Stimulated activated CD4-positive, alpha-beta T cell treated with anti-CD3 and anti-CD28 coated beads, Interleukin-4, amount 100 ng/mL, for 48 hours (primary cell): ENCODE measurements around the gene TLE7.

Experiments
- DNase-seq, 2 donors: peaks; one replicate each; pipeline ENCODE4 v3.0.0-alpha.2; 2020; ENCODE audit warnings: low read depth in 2 of 2

TLE7 gene

DNA sequence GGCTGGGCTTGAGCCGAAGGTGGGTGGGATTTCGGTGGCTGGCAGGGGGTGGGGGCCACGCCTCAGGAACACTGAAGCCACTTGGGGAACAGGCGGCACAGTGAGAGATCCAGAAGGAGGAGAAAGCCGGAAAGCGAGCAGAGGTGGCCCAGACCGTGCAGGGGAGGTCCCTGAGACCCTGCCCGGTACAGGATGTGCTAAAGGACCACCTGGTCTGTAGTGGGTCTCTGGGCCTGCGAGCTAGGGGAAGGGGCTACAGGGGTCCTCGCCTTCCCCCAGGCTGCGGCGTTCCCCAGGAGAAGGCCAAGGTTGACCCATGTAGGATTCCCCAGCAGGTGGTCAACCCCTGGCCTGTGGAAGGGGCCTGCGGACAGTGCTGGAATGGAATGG lies at the start of gene TLE7:
TSS of gene TLE7 (minus strand) at position 4 of the 390 bp plus-strand sequence. CDS start 8,730 bp downstream, outside the sequence.
- DNase-seq, result no peak

- DNase-seq, result no peak
Measured at GRCh38 chr16:71491054-71491453, 49.2 kb upstream of the TLE7 start.

DNA sequence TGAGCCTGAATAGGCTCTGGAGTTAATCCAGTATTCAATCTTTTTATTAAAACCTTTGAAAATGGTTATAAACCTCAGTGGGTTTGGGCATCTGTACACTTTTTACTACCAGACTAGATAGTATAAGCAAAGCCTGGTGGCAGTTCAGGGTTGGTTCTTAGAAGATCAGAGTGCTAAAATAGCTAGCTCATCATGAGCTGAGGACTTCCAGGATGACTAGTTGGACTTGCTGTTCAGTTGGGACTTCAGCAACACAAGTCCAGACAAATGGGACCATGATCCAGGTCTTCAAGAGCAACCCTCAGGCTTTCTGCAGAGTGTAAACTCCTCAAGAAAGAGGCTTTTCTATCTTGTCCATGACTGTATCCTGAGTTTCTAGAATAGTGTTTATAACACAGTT lies 48.5 kb upstream of the TLE7 start:
- no peak for DNase-seq

GRCh38 chr16:71489122-71489521 lies 47.3 kb upstream of the TLE7 start, which contains the start of gene ZNF19:
ZNF19 (minus strand) TSS chr16:71489324; CDS start chr16:71482114, 7,210 bp downstream.
- no peak for DNase-seq

DNA sequence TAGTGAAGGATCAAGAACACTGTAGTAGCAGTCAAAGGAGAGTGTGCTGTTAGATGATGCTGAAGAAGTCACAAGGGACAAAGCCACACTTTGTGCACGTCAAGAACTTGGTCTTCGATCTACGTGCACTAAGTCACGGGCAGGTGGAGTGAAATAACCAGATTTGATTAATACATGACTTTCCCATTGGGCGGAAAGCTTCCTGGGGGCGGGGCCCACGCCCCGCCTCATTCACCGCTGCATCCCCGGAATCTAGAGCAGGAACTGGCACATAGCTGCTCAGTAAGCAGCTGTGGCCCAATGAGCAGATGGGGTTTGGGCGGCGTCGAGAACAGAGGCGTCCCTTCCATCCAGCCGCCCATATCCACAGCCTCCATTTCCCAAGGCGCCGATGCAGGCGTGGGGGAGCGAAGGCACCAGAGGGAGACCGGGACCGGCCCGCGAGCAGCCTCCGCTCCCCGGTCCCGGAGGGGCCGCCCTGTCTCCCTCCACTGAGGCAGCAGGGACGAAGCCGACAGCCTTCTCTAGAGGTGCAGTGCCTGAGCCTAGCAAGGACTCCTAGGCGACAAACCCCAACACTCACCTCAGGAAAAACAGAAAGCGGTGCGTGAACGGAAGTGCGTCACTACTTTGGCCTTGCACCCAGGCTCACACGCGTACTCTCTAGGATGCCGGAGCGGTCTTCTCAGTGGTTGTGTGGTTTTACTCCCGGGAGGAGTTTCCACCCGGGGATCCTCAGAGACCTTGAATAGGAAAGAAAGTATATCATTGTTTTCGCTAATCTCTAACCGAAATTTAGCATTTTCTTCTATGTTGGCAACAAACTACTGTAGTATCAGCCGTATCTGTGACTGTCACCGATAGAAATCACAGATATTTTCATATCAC lies 42.4 kb upstream of the TLE7 start:
- peak; percentile 51 to 74 for DNase-seq

DNA sequence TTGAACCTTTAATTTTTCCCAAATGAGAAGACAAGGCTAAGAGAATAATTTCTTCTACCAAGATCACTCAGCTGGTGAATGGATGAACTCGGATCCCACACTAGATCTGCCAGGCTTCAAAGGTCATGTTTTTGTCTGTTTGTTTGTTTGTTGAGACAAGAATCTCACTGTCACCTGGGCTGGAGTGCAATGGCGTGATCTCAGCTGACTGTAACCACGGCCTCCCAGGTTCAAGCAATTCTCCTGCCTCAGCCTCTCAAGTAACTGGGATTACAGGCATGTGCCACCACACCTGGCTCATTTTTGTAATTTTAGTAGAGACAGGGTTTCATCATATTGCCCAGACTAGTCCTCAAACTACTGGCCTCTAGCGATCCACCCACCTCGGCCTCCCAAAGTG lies 40.7 kb upstream of the TLE7 start:
- no peak for DNase-seq

DNA sequence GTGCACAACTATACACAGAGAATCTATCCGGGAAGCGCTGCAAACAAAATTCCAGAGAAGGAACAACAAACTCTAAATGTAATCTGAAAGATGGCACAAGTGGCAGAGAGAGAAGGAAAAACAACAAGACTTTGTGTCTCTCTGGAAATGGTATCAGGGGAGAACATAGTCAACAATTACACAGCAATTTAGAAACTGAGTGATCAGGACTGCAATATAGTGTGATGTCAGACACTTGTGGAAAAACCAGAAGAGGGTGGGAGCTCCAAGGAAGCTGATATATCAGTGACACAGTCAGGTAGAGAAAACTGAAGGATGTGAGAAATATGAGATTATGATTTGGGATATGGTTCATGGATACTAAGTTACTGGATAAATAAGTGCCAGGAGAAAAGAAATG lies 39.1 kb upstream of the TLE7 start:
- no peak for DNase-seq

DNA sequence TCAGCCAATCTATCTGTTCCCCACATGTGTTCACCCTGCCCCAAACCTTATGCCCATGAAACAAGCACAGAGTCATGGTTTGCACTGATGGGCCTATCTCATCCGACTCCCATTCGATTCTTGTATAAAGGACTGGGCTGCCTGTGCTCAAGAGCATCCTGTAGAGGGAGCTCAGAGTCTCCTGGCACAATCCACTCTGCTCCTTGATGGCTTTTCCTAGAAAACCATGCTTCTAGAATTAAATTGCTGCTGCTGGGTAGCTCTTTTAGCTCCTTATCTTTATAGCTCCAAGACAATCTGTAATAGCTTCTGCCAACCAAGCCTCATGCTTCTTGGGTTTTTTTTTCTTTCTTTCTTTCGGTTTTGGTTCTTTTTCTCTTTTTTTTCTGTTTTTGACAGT lies 37.6 kb upstream of the TLE7 start:
- DNase-seq, result no peak

GRCh38 chr16:71476457-71477124 lies 34.7 kb upstream of the TLE7 start:
- DNase-seq, result no peak

- DNase-seq, result no peak
Measured at GRCh38 chr16:71474864-71475263, 33.0 kb upstream of the TLE7 start.

DNA sequence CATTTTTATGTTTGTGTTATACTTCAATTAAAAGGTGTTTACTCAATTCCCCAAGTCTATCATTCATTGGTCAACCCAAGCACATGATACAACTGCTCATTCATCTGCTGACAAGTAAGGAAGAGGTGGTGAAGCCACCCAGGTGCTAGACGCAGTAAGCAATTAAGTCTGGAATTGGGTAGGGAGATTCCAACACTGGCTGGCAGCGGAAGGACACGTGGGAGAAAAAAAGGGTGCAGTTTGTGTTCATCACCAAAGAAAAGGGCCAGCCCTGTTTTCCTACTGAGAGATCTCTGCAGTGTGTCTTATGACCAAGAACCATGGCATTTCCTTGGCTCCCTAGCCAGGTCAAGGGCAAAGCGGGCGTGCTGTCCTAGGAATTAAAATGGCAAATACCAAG lies 32.0 kb upstream of the TLE7 start:
- DNase-seq, result no peak

GRCh38 chr16:71472931-71473330 lies 31.1 kb upstream of the TLE7 start:
- no peak for DNase-seq

DNA sequence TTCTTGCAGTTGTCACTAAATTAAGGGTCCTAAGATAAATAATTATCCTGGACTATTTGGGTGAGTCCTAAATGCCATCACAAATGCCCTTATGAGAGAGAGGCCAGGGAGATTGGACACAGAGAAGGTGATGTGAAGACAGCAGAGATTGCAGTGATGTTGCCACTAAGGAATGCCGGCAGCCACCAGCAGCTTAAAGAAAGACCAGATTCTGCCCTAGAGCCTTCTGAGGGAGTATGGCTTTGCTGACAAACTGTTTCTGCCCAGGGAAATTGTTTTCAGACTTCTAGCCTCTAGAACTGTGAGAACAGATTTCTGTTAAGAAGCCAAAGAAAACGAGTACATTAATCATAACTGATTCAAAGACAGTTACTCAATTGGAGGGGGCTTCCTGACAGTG lies 30.2 kb upstream of the TLE7 start:
- no peak for DNase-seq

- peak; percentile 9 to 25 for DNase-seq
Measured at GRCh38 chr16:71467810-71468209, 26.0 kb upstream of the TLE7 start.

GRCh38 chr16:71464231-71464630 lies 22.4 kb upstream of the TLE7 start:
- DNase-seq, result no peak

- DNase-seq, result peak; percentile 69 to 73
Measured at GRCh38 chr16:71461686-71462648, 20.1 kb upstream of the TLE7 start, which contains the start of gene ZNF23. ZNF23 (minus strand) TSS chr16:71462247; CDS start chr16:71456796, 5,451 bp downstream.

- no peak for DNase-seq
Measured at GRCh38 chr16:71460941-71461340, 19.1 kb upstream of the TLE7 start.

- DNase-seq, result no peak
Measured at GRCh38 chr16:71460236-71460635, 18.4 kb upstream of the TLE7 start.

GRCh38 chr16:71459510-71459909 lies 17.7 kb upstream of the TLE7 start:
- no peak for DNase-seq

DNA sequence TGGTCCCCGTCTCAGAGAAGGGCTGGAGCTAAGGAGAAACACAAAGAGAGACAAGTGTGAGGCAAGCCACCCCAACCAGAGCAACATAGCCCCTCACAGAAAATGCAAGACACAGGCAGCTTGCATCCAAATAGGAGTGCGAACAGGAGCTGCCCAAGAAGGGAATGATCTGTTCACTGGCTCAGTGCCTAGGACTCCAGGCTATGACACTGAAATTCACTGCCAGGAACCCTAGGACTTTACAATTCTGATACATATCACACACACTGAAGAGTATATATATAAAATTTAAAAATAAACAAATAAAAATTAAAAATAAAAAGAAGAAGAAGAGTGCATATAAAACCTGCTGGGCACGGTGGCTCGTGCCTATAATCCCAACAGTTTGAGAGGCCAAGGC lies 14.9 kb upstream of the TLE7 start:
- DNase-seq, result no peak

DNA sequence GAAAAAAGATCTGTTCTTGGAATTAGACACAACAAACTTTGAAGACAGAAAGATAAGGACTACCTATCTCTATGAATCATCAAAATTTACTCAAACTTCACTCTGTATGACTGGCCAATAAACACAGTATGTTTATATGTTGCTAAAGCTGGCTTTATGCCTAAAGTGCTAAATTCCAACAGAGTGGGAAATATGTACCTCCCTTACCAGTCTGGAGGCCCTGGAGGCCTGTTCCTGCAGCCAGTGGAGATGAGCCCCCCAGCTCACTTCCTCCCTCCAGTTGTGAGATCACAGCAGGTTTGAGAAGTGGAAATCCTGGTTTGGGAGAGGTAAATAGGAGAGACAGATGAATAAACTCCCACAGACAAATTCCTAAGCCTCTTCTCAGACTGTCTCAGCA lies 11.2 kb upstream of the TLE7 start:
- no peak for DNase-seq

GRCh38 chr16:71449020-71449419 lies 7.2 kb upstream of the TLE7 start:
- no peak for DNase-seq
